Spinal cord (tissue), 10 donors: ENCODE measurements around the gene NOP58. TPM values are rescaled to one million over a fixed set of nuclear protein-coding genes. Genes with fewer than 3 reads are reported as not detected.

Source experiments
- DNase-seq, 6 donors: peaks; one replicate each; pipeline versions ENCODE4 v3.0.0 to v3.0.0-alpha.2; 2013 to 2015; ENCODE audit warnings: low spot score in 6 of 6, low read depth in 4 of 6
- H3K27ac ChIP-seq: one replicate; pipeline ENCODE4 v1.5.1; 2013; ENCODE audit warnings: low read depth, low read length, control low read depth
- H3K27me3 ChIP-seq: one replicate; pipeline ENCODE4 v1.6.1; 2013; ENCODE audit warnings: low read length; ENCODE audit not compliant: control insufficient read depth, insufficient read depth
- H3K36me3 ChIP-seq: one replicate; pipeline ENCODE4 v1.6.1; 2013; ENCODE audit warnings: low read length; ENCODE audit not compliant: control insufficient read depth, insufficient read depth
- H3K4me1 ChIP-seq: one replicate; pipeline ENCODE4 v1.6.1; 2013; ENCODE audit warnings: low read length; ENCODE audit not compliant: control insufficient read depth, insufficient read depth
- H3K4me3 ChIP-seq: one replicate; pipeline ENCODE4 v1.5.1; 2013; ENCODE audit warnings: low read depth, low read length, control low read depth
- H3K9me3 ChIP-seq: one replicate; pipeline ENCODE4 v1.6.1; 2013; ENCODE audit warnings: low read length; ENCODE audit not compliant: control insufficient read depth, insufficient read depth
- WGBS: methylation state at CpG from one replicate; pipeline ENCODE4 v1.1.5; 2013; ENCODE audit warnings: missing lambda C conversion rate; ENCODE audit not compliant: insufficient coverage; 5-methylcytosine and 5-hydroxymethylcytosine counted together
- polyA plus RNA-seq, 2 donors: library from polyadenylated mRNA; unstranded; fragments of 120-200 nt; gene quantifications; one replicate each; pipeline ENCODE4 v1.2.1, GENCODE V29; 2013; ENCODE audit not compliant: insufficient read length in 2 of 2
- small RNA-seq: library from RNA; depleted of rRNA; stranded (forward); fragments of <200 nt; gene quantifications from one replicate; pipeline ENCODE3, GENCODE V24; 2014; ENCODE audit warnings: low replicate concordance
- total RNA-seq, 2 donors: library from RNA; depleted of rRNA in 1 of 2; stranded (reverse); fragments of 120-200 nt in 1 of 2; fragments of >200 nt in 1 of 2; gene quantifications; one replicate each; pipeline versions ENCODE4 v1.2.3 to v1.2.4, GENCODE V29; 2013 to 2014
- donor health status: healthy.

Gene NOP58
- total and polyA plus RNA-seq, 4 donors = 55.4 to 67.8 (median 64.5) TPM

DNA sequence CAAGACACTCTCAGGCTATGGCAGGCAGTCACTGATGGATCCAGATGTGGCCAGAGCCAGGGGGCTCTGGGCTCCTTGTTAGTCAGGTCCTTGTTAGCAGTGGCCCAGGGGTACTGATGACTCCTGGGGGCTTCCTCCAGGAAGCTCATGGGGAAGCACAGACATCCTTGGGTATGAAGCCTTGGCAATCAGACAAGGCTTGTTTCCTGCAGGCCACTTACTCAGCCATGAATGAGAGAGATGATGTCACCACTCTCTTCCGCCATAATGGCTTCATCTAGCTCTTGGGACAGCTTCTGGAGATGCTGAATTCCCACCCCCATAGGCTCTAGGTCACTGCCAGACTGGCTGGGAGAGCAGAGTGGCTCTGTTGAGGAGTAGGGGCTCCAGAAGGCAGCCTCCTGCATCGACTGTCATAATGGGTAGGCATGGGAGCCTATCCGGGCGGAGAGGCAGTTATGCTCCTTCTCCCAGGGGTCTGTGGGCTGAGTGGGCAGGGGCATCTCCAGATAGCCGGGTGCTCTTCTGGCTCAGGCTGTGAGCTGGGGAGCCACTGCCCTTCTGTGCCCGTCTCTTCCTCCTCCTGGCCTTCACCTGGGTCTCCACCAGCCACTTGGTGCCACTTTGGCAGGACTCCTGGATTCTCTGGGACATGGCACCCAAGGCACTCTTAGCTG is 70.4 kb downstream of the NOP58 start:
- Histone ChIP-seq H3K4me3 (no peak overlapping the region), H3K9me3 (no peaks in the 10 kb centered on the region), H3K4me1 (no peaks in the 10 kb centered on the region), H3K36me3 (peaks cover 4% of the 10 kb centered on the region), H3K27me3 (no peaks in the 10 kb centered on the region), H3K27ac (no peak overlapping the region)
- no peak for DNase-seq
- WGBS = 86% methylated on average over 5 of the region's 6 CpGs

DNA sequence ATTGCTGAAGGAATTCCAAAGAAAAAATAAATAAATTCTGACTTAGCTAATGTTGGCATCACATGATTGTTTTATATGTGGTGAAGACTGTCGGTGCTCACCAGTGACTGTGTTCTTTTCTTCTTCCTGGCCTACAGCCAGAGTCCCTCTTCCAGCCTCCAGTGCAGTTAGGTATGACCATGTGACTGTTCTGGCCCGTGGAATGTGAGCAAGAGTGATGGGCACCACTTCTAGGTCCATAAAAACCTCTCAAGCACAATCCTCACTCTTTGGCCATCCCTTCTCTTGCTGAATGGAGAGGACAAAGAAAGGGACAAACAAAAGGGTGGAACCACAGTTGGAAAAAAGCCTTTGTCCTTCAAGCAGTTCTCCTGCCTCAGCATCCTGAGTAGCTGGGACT is 71.6 kb downstream of the NOP58 start:
- H3K4me1 ChIP-seq = no peaks in the 10 kb centered on the region
- no peak overlapping the region for H3K27ac ChIP-seq
- H3K4me3 ChIP-seq = no peak overlapping the region
- H3K27me3 ChIP-seq = no peaks in the 10 kb centered on the region
- 40% methylated on average over 1 of the region's 2 CpGs for WGBS
- DNase-seq = peak in 1 of 6 donors; percentile 6
- no peaks in the 10 kb centered on the region for H3K9me3 ChIP-seq
- H3K36me3 ChIP-seq = peaks cover 4% of the 10 kb centered on the region

DNA sequence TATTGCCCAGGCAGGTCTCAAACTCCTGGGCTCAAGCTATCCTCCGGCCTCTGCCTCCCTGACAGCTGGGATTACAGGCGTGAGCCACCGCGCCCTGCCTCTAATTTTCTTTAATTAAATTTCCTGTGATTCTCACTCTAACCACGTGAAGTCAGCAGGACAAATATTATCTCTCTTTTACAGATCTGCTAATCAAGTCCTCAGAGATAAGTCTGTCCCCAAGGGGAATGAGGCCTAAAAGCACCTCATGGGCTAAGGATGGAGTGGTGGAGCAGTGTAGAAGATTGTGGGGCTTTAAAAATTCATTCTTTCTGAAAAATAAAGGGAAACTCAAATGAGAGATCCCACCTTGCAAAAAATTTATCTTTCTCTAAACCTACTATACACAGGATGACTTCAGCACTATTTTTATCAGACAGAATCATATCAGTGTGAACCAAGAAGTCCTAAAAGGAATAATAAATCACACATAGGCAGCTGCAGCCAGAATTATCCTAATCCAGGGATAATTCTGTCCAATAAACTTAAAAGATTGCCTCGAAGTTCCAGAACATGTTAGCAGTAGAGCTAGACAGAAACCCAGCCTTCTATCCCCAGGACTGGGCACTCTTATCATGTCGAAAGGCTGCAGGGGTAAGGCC is 72.3 kb downstream of the NOP58 start:
- Histone ChIP-seq H3K9me3 (no peaks in the 10 kb centered on the region), H3K4me1 (no peaks in the 10 kb centered on the region), H3K4me3 (no peak overlapping the region), H3K27me3 (no peaks in the 10 kb centered on the region), H3K27ac (no peak overlapping the region), H3K36me3 (peaks cover 4% of the 10 kb centered on the region)
- no peak for DNase-seq
- 78% methylated on average over 3 of the region's 7 CpGs for WGBS

DNA sequence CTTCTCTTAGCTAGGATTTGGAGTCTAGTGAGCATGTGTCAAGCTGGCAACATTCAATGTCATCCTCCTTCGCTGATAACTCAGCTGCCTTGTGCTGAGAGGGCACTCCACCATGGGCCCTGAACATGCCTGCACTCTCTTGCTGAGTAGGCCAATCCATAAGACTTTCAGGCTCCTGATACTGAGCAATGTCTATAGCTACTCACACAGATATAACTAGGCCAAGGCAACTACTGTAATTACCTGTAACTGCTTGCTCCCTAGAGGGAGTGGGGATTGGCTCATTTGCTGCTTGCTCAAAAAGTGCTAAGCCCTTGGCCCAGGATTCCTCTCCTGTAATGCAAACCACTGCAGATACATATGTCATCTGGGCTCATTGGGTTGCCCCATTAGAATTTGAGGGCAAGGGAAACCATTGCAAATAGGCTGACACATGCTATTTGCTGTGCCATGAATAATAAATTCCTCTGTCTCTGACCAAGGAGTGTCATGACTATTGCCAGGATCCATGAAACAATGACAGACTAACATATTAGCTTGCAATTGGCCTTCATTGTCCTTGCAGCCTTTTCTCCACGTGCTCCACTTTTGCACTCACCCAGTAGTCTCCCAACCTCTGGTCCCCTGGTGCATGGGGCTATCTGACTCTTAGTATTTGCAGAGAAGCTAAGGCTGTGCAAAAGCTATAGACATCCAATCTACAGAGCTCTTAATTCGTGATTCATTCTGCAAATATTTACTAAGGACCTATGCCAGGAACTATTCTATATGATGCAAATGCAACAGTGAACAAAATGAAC is 73.7 kb downstream of the NOP58 start:
- WGBS = 17% methylated on average over 1 of the region's 3 CpGs
- Histone ChIP-seq H3K36me3 (peaks cover 4% of the 10 kb centered on the region), H3K27me3 (no peaks in the 10 kb centered on the region), H3K9me3 (no peaks in the 10 kb centered on the region), H3K27ac (no peak overlapping the region), H3K4me1 (no peaks in the 10 kb centered on the region), H3K4me3 (no peak overlapping the region)
- peak in 1 of 6 donors; percentile 43 for DNase-seq

DNA sequence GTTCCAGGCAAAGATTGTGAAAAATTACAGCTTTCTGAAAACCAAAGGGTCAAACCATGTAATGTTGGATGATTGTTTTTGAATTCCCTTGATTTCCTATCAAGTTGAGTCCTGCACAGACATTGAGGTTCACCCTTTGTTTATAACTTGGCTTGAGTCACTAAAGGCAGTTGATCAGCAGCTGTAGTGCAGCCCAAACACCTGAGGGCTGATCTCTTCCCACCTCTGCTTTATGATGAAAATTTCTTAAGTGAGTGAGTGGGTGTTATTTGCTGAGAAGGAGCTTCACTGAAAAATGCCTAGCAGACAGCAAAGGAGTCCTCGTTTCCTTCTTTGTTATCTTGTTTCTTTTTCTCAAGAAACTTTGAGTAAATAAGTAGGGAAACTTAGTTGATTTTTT is 78.6 kb downstream of the NOP58 start:
- H3K4me3 ChIP-seq = no peak overlapping the region
- no CpG with 5 or more reads among the region's 1 CpG for WGBS
- no peak for DNase-seq
- no peaks in the 10 kb centered on the region for H3K27me3 ChIP-seq
- H3K4me1 ChIP-seq = no peaks in the 10 kb centered on the region
- H3K9me3 ChIP-seq = no peaks in the 10 kb centered on the region
- no peaks in the 10 kb centered on the region for H3K36me3 ChIP-seq
- H3K27ac ChIP-seq = no peak overlapping the region

DNA sequence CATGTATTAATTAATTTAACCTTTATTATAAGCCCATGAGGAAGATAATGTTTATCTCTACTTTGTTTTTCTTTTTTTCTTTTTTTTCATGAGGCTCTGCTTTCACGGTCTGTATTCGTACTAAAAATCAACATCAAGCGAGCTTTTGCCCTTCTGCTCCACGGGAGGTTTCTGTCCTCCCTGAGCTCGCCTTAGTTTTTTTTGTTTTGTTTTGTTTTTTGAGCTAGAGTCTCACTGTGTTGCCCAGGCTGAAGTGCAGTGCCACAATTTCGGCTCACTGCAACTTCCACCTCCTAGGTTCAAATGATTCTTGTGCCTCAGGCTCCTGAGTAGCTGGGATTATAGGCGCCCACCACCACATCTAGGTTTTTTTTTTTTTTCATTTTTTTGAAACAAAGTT is 80.6 kb downstream of the NOP58 start:
- H3K9me3 ChIP-seq = no peaks in the 10 kb centered on the region
- no peaks in the 10 kb centered on the region for H3K27me3 ChIP-seq
- no peaks in the 10 kb centered on the region for H3K36me3 ChIP-seq
- DNase-seq = no peak
- WGBS = 95% methylated on average over 2 of the region's 7 CpGs
- H3K4me1 ChIP-seq = no peaks in the 10 kb centered on the region
- no peak overlapping the region for H3K4me3 ChIP-seq
- no peak overlapping the region for H3K27ac ChIP-seq

Small RNA genes within 50 kb of the gene (small RNA-seq; reads per million reads assigned to genes)
- gene AC079354.2 (not detected), gene RF00575 (not detected), gene RN7SL753P (not detected), gene SNORD11 (7.8 reads per million, percentile 95 among the genes with 10 or more reads in this experiment), gene SNORD11B (16.3 reads per million, percentile 96 among the genes with 10 or more reads in this experiment), gene SNORD70 (111 reads per million, percentile 98 among the genes with 10 or more reads in this experiment)

Other genes starting within 250 kb of the NOP58 start
- gene FZD7, start 231.9 kb upstream of the NOP58 start, total RNA-seq = 10 to 100 TPM; 18.5 to 26.4 TPM
- gene FZD7, start 231.9 kb upstream of the NOP58 start, polyA plus RNA-seq = 10 to 100 TPM; 20.5 to 25.2 TPM
- gene KIAA2012, start 192.5 kb upstream of the NOP58 start, total RNA-seq = 1 to 10 TPM; 1.2 to 5.7 TPM
- 1 to 10 TPM; 4.8 to 5.4 TPM for gene KIAA2012, start 192.5 kb upstream of the NOP58 start, polyA plus RNA-seq
- 100 to 1,000 TPM; 111 to 116 TPM for gene SUMO1, start 27.2 kb upstream of the NOP58 start, total RNA-seq
- gene SUMO1, start 27.2 kb upstream of the NOP58 start, polyA plus RNA-seq = 100 to 1,000 TPM; 143 to 151 TPM
- gene BMPR2, start 110.6 kb downstream of the NOP58 start, total RNA-seq = 100 to 1,000 TPM in 1 of 2 donors, 10 to 100 TPM in 1; 44.5 to 105 TPM
- gene BMPR2, start 110.6 kb downstream of the NOP58 start, polyA plus RNA-seq = 10 to 100 TPM; 45.9 to 63.0 TPM